A549 (cell line): ENCODE measurements around the gene P2RX3. TPM values are rescaled to one million over a fixed set of nuclear protein-coding genes. Genes with fewer than 3 reads are reported as not detected.

Source experiments
- ATAC-seq, 2 experiments: fragments of 200-7000 bp in 1 of 2; fragments of >200 bp in 1 of 2; cut with Nextera tagmentation in 1 of 2; cut with Tn5 transposase in 1 of 2; 3 replicates each; pipeline versions ENCODE4 v1.8.0 to v1.9.1; 2018 to 2020; ENCODE audit warnings: mild to moderate bottlenecking in 1 of 2, moderate library complexity in 1 of 2
- CTCF ChIA-PET: fragments of 300-600 bp; sonication (Branson Sonifier 250); formaldehyde crosslinking; extraction: SDS; loops from one replicate; lab custom pipeline; 2021; ENCODE audit warnings: antibody characterized with exemption, inconsistent platforms; lab: Yijun Ruan, JAX
- POLR2A ChIA-PET: fragments of 350-600 bp; formaldehyde crosslinking; extraction: SDS; loops from one replicate; lab custom pipeline; 2021; ENCODE audit warnings: antibody characterized with exemption, inconsistent platforms; lab: Yijun Ruan, JAX
- DNase-seq, 2 experiments: peaks; one replicate each; pipeline versions ENCODE4 v3.0.0 to v3.0.0-alpha.2; 2011 to 2016; ENCODE audit warnings: low read depth in 1 of 2, low spot score in 1 of 2
- FAIRE-seq: peaks from 2 replicates; lab custom pipeline; 2011; peaks lifted over from hg19 to GRCh38; lab: Jason Lieb, UNC
- H3K27ac ChIP-seq, 2 experiments: fragments of >200 bp; sonication (Bioruptor Twin); formaldehyde crosslinking; 3 replicates each; pipeline ENCODE4 v1.5.1; 2016 to 2017
- H3K4me1 ChIP-seq: fragments of >200 bp; sonication (Bioruptor Twin); formaldehyde crosslinking; 3 replicates; pipeline ENCODE4 v1.6.1; 2016
- H3K4me2 ChIP-seq: fragments of >200 bp; sonication (Bioruptor Twin); formaldehyde crosslinking; 3 replicates; pipeline ENCODE4 v1.6.1; 2016
- H3K4me3 ChIP-seq: fragments of >200 bp; sonication (Bioruptor Twin); formaldehyde crosslinking; 3 replicates; pipeline ENCODE4 v1.5.1; 2016
- H3K9me3 ChIP-seq: fragments of >200 bp; sonication (Bioruptor Twin); formaldehyde crosslinking; 3 replicates; pipeline ENCODE4 v1.6.1; 2016
- BHLHE40 ChIP-seq: IDR thresholded peaks from 2 replicates; pipeline ENCODE4 v1.6.1; 2012; ENCODE audit warnings: low read depth, low read length, inconsistent platforms
- CBX2 ChIP-seq: fragments of 200-600 bp; sonication (generic); IDR thresholded peaks from 2 replicates; pipeline ENCODE4 v1.6.1; 2016; ENCODE audit warnings: low read depth, mild to moderate bottlenecking, borderline replicate concordance
- CEBPB ChIP-seq, 2 experiments: fragments of >200 bp in 1 of 2; sonication (Bioruptor Twin) in 1 of 2; formaldehyde crosslinking in 1 of 2; IDR thresholded peaks; 2 replicates each; pipeline ENCODE4 v1.6.1; 2012 to 2016
- CHD4 ChIP-seq: fragments of 200-600 bp; sonication (generic); IDR thresholded peaks from 2 replicates; pipeline ENCODE4 v1.6.1; 2016; ENCODE audit warnings: antibody characterized with exemption, mild to moderate bottlenecking, borderline replicate concordance
- EHMT2 ChIP-seq: fragments of 200-600 bp; sonication (generic); IDR thresholded peaks from 2 replicates; pipeline ENCODE4 v1.6.1; 2016; ENCODE audit warnings: antibody characterized with exemption, low read depth, mild to moderate bottlenecking, moderate library complexity
- EP300 ChIP-seq, 2 experiments: fragments of >200 bp; sonication (Bioruptor Twin); formaldehyde crosslinking; IDR thresholded peaks; 2 replicates in 1 of 2; 3 replicates in 1 of 2; pipeline ENCODE4 v1.6.1; 2016 to 2017
- FOSL2 ChIP-seq, 2 experiments: fragments of 450-650 bp in 1 of 2; fragments of >200 bp in 1 of 2; sonication (Bioruptor Twin) in 1 of 2; formaldehyde crosslinking; IDR thresholded peaks; 2 replicates each; pipeline versions ENCODE4 v1.5.0 to v1.6.1; 2016 to 2020; ENCODE audit warnings: mild to moderate bottlenecking in 1 of 2, moderate library complexity in 1 of 2
- FOXS1 ChIP-seq: fragments of 250-450 bp; sonication (Bioruptor Pico); IDR thresholded peaks from 2 replicates; pipeline ENCODE4 v1.5.0; 2020; ENCODE audit warnings: mild to moderate bottlenecking, moderate library complexity
- HOXA7 ChIP-seq: fragments of 250-450 bp; sonication (Bioruptor Pico); IDR thresholded peaks from 2 replicates; pipeline ENCODE4 v1.5.0; 2020; ENCODE audit warnings: mild to moderate bottlenecking, moderate library complexity
- HOXB5 ChIP-seq: fragments of 250-450 bp; sonication (Bioruptor Pico); IDR thresholded peaks from 2 replicates; pipeline ENCODE4 v1.5.0; 2020; ENCODE audit warnings: mild to moderate bottlenecking, moderate library complexity
- JUN ChIP-seq, 2 experiments: fragments of >200 bp; sonication (Bioruptor Twin); formaldehyde crosslinking; IDR thresholded peaks; 2 replicates in 1 of 2; 3 replicates in 1 of 2; pipeline ENCODE4 v1.6.1; 2016 to 2017
- JUNB ChIP-seq: fragments of >200 bp; sonication (Bioruptor Twin); formaldehyde crosslinking; IDR thresholded peaks from 2 replicates; pipeline ENCODE4 v1.6.1; 2016
- MAFK ChIP-seq: fragments of 450-650 bp; IDR thresholded peaks from 2 replicates; pipeline ENCODE4 v1.6.1; 2014; ENCODE audit not compliant: partially characterized antibody
- MAZ ChIP-seq: fragments of 150-350 bp; IDR thresholded peaks from 2 replicates; pipeline ENCODE4 v1.6.1; 2014; ENCODE audit warnings: antibody characterized with exemption, low read depth, low read length, borderline replicate concordance
- POLR2A ChIP-seq: IDR thresholded peaks from 2 replicates; pipeline ENCODE4 v1.6.1; 2012; ENCODE audit warnings: mild to moderate bottlenecking, low read length
- POLR2AphosphoS2 ChIP-seq: conservative IDR thresholded peaks from 2 replicates; pipeline ENCODE4 v1.6.1; 2012; ENCODE audit warnings: low read length, improper control_type of control experiment, inconsistent platforms
- RAD21 ChIP-seq, 2 experiments: fragments of >200 bp in 1 of 2; sonication (Bioruptor Twin) in 1 of 2; formaldehyde crosslinking in 1 of 2; IDR thresholded peaks in 1 of 2; conservative IDR thresholded peaks in 1 of 2; 2 replicates in 1 of 2; 3 replicates in 1 of 2; pipeline ENCODE4 v1.6.1; 2012 to 2018; ENCODE audit warnings: inconsistent platforms in 1 of 2
- RARB ChIP-seq: fragments of 250-450 bp; sonication (Bioruptor Pico); IDR thresholded peaks from 2 replicates; pipeline ENCODE4 v1.8.0; 2021; ENCODE audit warnings: mild to moderate bottlenecking, moderate library complexity
- RCOR1 ChIP-seq: fragments of 150-350 bp; IDR thresholded peaks from 2 replicates; pipeline ENCODE4 v1.6.1; 2014; ENCODE audit warnings: antibody characterized with exemption, low read length, low read depth
- RFX5 ChIP-seq: fragments of 450-650 bp; IDR thresholded peaks from 2 replicates; pipeline ENCODE4 v1.7.1; 2014; ENCODE audit warnings: antibody characterized with exemption, mild to moderate bottlenecking, moderate library complexity
- RNF2 ChIP-seq: fragments of 200-600 bp; sonication (generic); IDR thresholded peaks from 2 replicates; pipeline ENCODE4 v1.6.1; 2016; ENCODE audit warnings: low read depth, mild to moderate bottlenecking, antibody characterized with exemption, moderate library complexity, borderline replicate concordance
- SMC3 ChIP-seq: fragments of >200 bp; sonication (Bioruptor Twin); formaldehyde crosslinking; IDR thresholded peaks from 3 replicates; pipeline ENCODE4 v1.6.1; 2018; ENCODE audit warnings: inconsistent platforms
- SREBF2 ChIP-seq: fragments of 450-650 bp; IDR thresholded peaks from 2 replicates; pipeline ENCODE4 v1.6.1; 2014; ENCODE audit warnings: mild to moderate bottlenecking, moderate library complexity
- TFCP2L1 ChIP-seq: fragments of 250-450 bp; sonication (Bioruptor Pico); IDR thresholded peaks from 2 replicates; pipeline ENCODE4 v1.5.0; 2021; ENCODE audit warnings: mild to moderate bottlenecking
- TP53 ChIP-seq: fragments of 250-450 bp; sonication (Bioruptor Pico); IDR thresholded peaks from 2 replicates; pipeline ENCODE4 v1.5.0; 2021; ENCODE audit warnings: mild to moderate bottlenecking, moderate library complexity
- ZNF302 ChIP-seq: fragments of 250-450 bp; sonication (Bioruptor Pico); IDR thresholded peaks from 2 replicates; pipeline ENCODE4 v1.9.0; 2021; ENCODE audit warnings: inconsistent platforms, mild to moderate bottlenecking, moderate library complexity
- WGBS: methylation state at CpG from one replicate; pipeline ENCODE4 v1.1.6; 2017; ENCODE audit errors: missing lambda C conversion rate; 5-methylcytosine and 5-hydroxymethylcytosine counted together
- polyA plus RNA-seq, 4 experiments: library from polyadenylated mRNA; depleted of rRNA in 3 of 4; stranded (reverse); fragments of >200 nt; fragmentation: RNase III in 1 of 4; extraction: RNeasy Plus Mini Kit Qiagen cat#74134 plus additional on column Dnase treatment in 1 of 4; gene quantifications; 2 replicates in 3 of 4; 3 replicates in 1 of 4; pipeline ENCODE4 v1.2.3, GENCODE V29; 2011 to 2017
- TF ChIP-seq, protein P1 (sequence below): IDR thresholded peaks from 2 replicates; pipeline ENCODE4 v1.6.1; 2012
- TF ChIP-seq, protein P2 (sequence below): fragments of >200 bp; sonication (Bioruptor Twin); formaldehyde crosslinking; IDR thresholded peaks from 3 replicates; pipeline ENCODE4 v1.6.1; 2016
- TF ChIP-seq, protein P3 (sequence below): fragments of 250-450 bp; sonication (Bioruptor Pico); IDR thresholded peaks from 2 replicates; pipeline ENCODE4 v1.5.0; 2020; ENCODE audit warnings: low read depth, mild to moderate bottlenecking, moderate library complexity

P2RX3 gene
- polyA plus RNA-seq, 2 of the 4 experiments (the other 2 are of a cell fraction) = 0.05 to 0.37 TPM

- DNase-seq (no peak), FAIRE-seq (no peak), ATAC-seq (no peak)
- ChIA-PET CTCF (interaction anchor here (0.7 to 1.5 kb wide), 2 partner anchors 49 to 159 kb away, joined by 3 to 6 read pairs; no protein-coding TSS in a partner anchor), POLR2A (no interaction called here)
- H3K4me2 ChIP-seq = no peak overlapping the region
- H3K27ac ChIP-seq = no peak overlapping the region; a peak in 1 of 6 replicates
- 93% methylated on average over 18 of the region's 18 CpGs for WGBS
- no peak overlapping the region for H3K4me3 ChIP-seq
- H3K9me3 ChIP-seq = no peaks in the 10 kb centered on the region
- TF ChIP-seq, protein P1, sequence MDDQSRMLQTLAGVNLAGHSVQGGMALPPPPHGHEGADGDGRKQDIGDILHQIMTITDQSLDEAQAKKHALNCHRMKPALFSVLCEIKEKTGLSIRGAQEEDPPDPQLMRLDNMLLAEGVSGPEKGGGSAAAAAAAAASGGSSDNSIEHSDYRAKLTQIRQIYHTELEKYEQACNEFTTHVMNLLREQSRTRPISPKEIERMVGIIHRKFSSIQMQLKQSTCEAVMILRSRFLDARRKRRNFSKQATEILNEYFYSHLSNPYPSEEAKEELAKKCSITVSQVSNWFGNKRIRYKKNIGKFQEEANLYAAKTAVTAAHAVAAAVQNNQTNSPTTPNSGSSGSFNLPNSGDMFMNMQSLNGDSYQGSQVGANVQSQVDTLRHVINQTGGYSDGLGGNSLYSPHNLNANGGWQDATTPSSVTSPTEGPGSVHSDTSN = no peak
- TF ChIP-seq TFCP2L1 (CRISPR knock-in tag) (no peak), RAD21 (conservative IDR thresholded peaks at IDR 0.05 in 1 of 2, IDR thresholded peaks at IDR 0.05 in 1 of 2) (no peak), RNF2 (no peak), CHD4 (no peak), POLR2A (no peak), CBX2 (no peak), FOSL2 (IDR thresholded peaks at IDR 0.05) (no peak), FOSL2 (CRISPR knock-in tag; IDR thresholded peaks at IDR 0.05) (no peak), RCOR1 (no peak), SMC3 (no peak), RFX5 (no peak), RARB (CRISPR knock-in tag) (no peak), MAZ (no peak), HOXA7 (no peak)
- H3K4me1 ChIP-seq = peaks cover 23% of the 10 kb centered on the region
These were observed 71.4 kb downstream of the P2RX3 start for GRCh38 chr11:57409321-57410100.

DNA sequence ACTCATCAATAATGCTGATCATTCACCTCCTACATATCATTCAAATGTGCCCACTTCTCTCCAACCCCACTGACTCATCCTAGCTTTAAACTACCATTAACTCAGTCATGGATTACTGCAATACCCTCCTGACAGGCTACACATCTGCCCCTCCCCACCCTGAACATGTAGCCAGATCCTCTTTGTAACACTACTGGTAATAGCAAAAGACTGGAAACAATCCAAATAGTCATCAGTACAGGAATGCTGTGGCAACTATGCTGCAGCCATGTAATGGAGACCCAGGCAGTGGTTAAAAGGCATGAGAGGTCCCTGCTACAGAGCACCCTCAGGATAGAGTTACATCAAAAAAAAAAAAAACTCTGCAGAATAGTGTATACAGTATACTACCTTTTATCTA is 72.1 kb downstream of the P2RX3 start:
- POLR2A ChIA-PET = no interaction called here
- CTCF ChIA-PET = no interaction called here

DNA sequence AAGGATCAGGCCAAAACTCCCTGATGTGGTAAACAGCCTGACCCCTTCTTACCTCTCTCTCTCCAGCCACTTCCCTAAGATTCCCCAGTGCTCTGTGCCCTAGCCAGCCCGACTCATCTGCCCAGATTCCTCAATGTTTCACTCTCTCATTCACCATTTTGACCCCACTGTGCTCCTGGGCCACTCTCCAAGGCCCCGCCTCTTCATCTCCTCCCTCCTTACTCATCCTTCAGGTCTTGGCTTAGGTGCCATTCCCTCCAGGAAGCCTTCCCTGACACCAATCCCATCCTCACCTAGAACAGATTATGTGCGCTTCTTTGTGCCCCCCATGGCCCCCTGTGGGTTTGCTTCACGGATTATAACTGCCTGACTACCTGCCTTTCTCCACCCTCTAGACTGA is 75.5 kb downstream of the P2RX3 start:
- Histone ChIP-seq H3K27ac (no peak overlapping the region), H3K4me1 (no peaks in the 10 kb centered on the region), H3K4me3 (no peak overlapping the region), H3K9me3 (no peaks in the 10 kb centered on the region), H3K4me2 (no peak overlapping the region)
- TF ChIP-seq CHD4 (no peak), CEBPB (IDR thresholded peaks at IDR 0.05) (no peak), ZNF302 (no peak), POLR2AphosphoS2 (no peak), JUN (IDR thresholded peaks at IDR 0.05) (no peak), EHMT2 (no peak), FOSL2 (IDR thresholded peaks at IDR 0.05) (no peak), FOSL2 (CRISPR knock-in tag; IDR thresholded peaks at IDR 0.05) (no peak), FOXS1 (CRISPR knock-in tag) (no peak), TP53 (CRISPR knock-in tag) (no peak), SREBF2 (no peak), EP300 (IDR thresholded peaks at IDR 0.05) (no peak), JUNB (no peak), HOXB5 (CRISPR knock-in tag) (no peak), BHLHE40 (no peak), MAFK (no peak), MAZ (no peak)
- TF ChIP-seq, protein P2, sequence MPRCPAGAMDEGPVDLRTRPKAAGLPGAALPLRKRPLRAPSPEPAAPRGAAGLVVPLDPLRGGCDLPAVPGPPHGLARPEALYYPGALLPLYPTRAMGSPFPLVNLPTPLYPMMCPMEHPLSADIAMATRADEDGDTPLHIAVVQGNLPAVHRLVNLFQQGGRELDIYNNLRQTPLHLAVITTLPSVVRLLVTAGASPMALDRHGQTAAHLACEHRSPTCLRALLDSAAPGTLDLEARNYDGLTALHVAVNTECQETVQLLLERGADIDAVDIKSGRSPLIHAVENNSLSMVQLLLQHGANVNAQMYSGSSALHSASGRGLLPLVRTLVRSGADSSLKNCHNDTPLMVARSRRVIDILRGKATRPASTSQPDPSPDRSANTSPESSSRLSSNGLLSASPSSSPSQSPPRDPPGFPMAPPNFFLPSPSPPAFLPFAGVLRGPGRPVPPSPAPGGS = no peak
- TF ChIP-seq, protein P3, sequence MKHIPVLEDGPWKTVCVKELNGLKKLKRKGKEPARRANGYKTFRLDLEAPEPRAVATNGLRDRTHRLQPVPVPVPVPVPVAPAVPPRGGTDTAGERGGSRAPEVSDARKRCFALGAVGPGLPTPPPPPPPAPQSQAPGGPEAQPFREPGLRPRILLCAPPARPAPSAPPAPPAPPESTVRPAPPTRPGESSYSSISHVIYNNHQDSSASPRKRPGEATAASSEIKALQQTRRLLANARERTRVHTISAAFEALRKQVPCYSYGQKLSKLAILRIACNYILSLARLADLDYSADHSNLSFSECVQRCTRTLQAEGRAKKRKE (CRISPR knock-in tag) = no peak
- POLR2A ChIA-PET = no interaction called here
- FAIRE-seq = no peak
- ATAC-seq = no peak
- no peak for DNase-seq
- WGBS = 44% methylated on average over 4 of the region's 4 CpGs
- CTCF ChIA-PET = no interaction called here

More for the DNA sequence above, 72.1 kb downstream of the P2RX3 start:
- no peak overlapping the region for H3K4me2 ChIP-seq
- DNase-seq (no peak), ATAC-seq (no peak), FAIRE-seq (no peak)
- H3K4me3 ChIP-seq = no peak overlapping the region
- H3K9me3 ChIP-seq = no peaks in the 10 kb centered on the region
- no peak for TF ChIP-seq HOXA7
- no peak for TF ChIP-seq CEBPB (IDR thresholded peaks at IDR 0.05)
- H3K27ac ChIP-seq = no peak overlapping the region
- H3K4me1 ChIP-seq = peaks cover 22% of the 10 kb centered on the region
